Omental fat pad (tissue), 4 donors: ENCODE data around the gene CMSS1. TPM values are rescaled to one million over a fixed set of nuclear protein-coding genes. Genes with fewer than 3 reads are reported as not detected.

Source experiments
- ATAC-seq: fragments of 150-250 bp; one replicate; pipeline ENCODE4 v1.9.1; 2016; ENCODE audit warnings: mild to moderate bottlenecking, moderate library complexity; ENCODE audit not compliant: low FRiP score
- DNase-seq: peaks from one replicate; pipeline ENCODE4 v3.0.0-alpha.2; 2019; ENCODE audit warnings: low spot score
- CTCF ChIP-seq, 3 donors: fragments of 450-650 bp; IDR thresholded peaks; one replicate each; pipeline ENCODE4 v1.5.1; 2016 to 2017; ENCODE audit warnings: antibody characterized with exemption in 3 of 3, mild to moderate bottlenecking in 3 of 3, moderate library complexity in 2 of 3
- total RNA-seq, 4 donors: library from RNA; depleted of rRNA; stranded (reverse); fragments of >200 nt; gene quantifications; one replicate each; pipeline ENCODE4 v1.1.0, GENCODE V29; 2016

Gene CMSS1
- total RNA-seq, 4 donors from 2014 or later = 16.9 to 29.3 (median 21.1) TPM

- ATAC-seq (no peak), DNase-seq (no peak)
- TF ChIP-seq CTCF (IDR thresholded peaks at IDR 0.05) = no peak
Observed at GRCh38 chr3:100081986-100082692, 264.5 kb downstream of the CMSS1 start.

GRCh38 chr3:100082714-100083113 is 265.1 kb downstream of the CMSS1 start:
- TF ChIP-seq CTCF (IDR thresholded peaks at IDR 0.05) = no peak
- ATAC-seq (no peak), DNase-seq (no peak)

- TF ChIP-seq CTCF (IDR thresholded peaks at IDR 0.05) = no peak
- ATAC-seq (no peak), DNase-seq (no peak)
Observed at GRCh38 chr3:100083209-100083608, 265.5 kb downstream of the CMSS1 start.

DNA sequence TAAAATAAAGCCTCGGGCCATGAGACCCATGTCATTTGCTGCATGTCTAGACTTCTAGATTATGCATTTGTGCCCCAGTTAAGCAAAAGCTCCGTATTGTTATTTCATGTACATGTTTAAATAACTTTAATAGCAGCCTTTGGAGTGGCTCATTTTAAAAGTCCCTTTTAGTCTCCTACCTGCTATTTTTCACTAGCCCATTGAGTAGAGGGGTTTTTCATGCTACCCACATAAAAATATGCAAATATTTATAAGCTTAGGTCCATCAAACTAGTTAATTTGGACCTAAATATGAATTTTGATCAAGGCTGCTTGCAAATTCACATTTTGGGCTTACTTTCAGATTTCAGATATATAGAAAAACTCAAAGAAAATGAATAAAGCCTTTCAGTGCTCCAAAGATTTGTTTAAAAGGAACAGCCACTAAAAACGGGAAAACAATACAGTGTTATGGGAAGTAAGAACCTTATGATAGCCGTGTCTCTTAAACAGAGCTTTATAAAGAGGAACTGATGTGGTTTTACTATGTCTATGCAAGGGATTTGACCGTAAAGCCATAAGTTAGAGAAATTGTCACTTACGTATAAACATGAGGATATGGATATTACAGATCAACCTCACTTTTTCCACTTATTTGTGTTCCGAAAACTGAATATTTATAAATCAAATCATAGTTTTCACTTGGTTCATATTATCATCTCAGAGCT is 266.6 kb downstream of the CMSS1 start:
- DNase-seq = no peak
- TF ChIP-seq CTCF (IDR thresholded peaks at IDR 0.05) = no peak
- no peak for ATAC-seq

DNA sequence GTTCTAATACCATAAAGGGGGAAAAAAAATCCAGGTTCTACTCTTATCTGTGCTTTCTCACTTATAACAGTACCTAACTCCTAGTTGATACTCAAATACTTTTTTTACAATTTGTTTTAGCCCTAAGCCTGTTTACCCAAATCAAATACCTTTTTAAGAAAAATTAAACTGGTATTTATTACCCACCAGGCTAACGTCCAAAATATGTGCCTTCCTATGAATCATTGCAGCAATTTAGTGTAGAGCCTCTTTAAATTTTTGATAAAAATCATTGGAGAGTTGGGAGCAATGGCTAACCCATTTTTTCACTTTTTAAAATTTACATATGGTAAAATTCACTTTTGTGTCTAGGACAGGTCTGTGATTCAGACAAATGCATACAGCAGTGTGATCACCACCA is 268.7 kb downstream of the CMSS1 start:
- no peak for DNase-seq
- ATAC-seq = no peak
- TF ChIP-seq CTCF (IDR thresholded peaks at IDR 0.05) = no peak

- DNase-seq = no peak
- no peak for ATAC-seq
- TF ChIP-seq CTCF (IDR thresholded peaks at IDR 0.05) = no peak
Observed at GRCh38 chr3:100087198-100087597, 269.5 kb downstream of the CMSS1 start.
